Stomach (tissue), 9 donors: Measurements from ENCODE around the gene CD84. TPM values are rescaled to one million over a fixed set of nuclear protein-coding genes. Genes with fewer than 3 reads are reported as not detected.

ENCODE experiments used
- DNase-seq, 2 donors: peaks; one replicate each; pipeline versions ENCODE4 v3.0.0 to v3.0.0-alpha.2; 2013 to 2019
- H3K27ac ChIP-seq, 5 donors: fragments of 200-600 bp in 4 of 5; sonication (generic) in 4 of 5; one replicate each; pipeline ENCODE4 v1.5.1; 2013 to 2019; ENCODE audit warnings: mild to moderate bottlenecking in 1 of 5, moderate library complexity in 1 of 5
- H3K27me3 ChIP-seq, 3 donors: fragments of 200-600 bp; sonication (generic); one replicate each; pipeline ENCODE4 v1.5.1; 2017 to 2019; ENCODE audit warnings: mixed run types in 1 of 3
- H3K36me3 ChIP-seq, 4 donors: fragments of 200-600 bp; sonication (generic); 1 replicate in 3 of 4; 2 replicates in 1 of 4; pipeline ENCODE4 v1.5.1; 2016 to 2019
- H3K4me1 ChIP-seq, 4 donors: fragments of 200-600 bp; sonication (generic); one replicate each; pipeline ENCODE4 v1.5.1; 2016 to 2019
- H3K4me3 ChIP-seq, 4 donors: fragments of 200-600 bp; sonication (generic) in 3 of 4; one replicate each; pipeline ENCODE4 v1.5.1; 2016 to 2019; ENCODE audit warnings: mild to moderate bottlenecking in 1 of 4
- H3K9me3 ChIP-seq, 4 donors: fragments of 200-600 bp; sonication (generic); one replicate each; pipeline ENCODE4 v1.5.1; 2016 to 2019
- CTCF ChIP-seq, 7 experiments: fragments of 450-650 bp in 4 of 7; fragments of 200-600 bp in 3 of 7; sonication (generic) in 3 of 7; IDR thresholded peaks; one replicate each; pipeline ENCODE4 v1.5.1; 2016 to 2019; ENCODE audit warnings: antibody characterized with exemption in 7 of 7, control low read depth in 2 of 7, mild to moderate bottlenecking in 1 of 7
- EP300 ChIP-seq: sonication (generic); formaldehyde crosslinking; IDR thresholded peaks from one replicate; pipeline ENCODE4 v1.6.1; 2017; ENCODE audit warnings: antibody characterized with exemption
- POLR2A ChIP-seq, 4 donors: fragments of 450-650 bp; IDR thresholded peaks; one replicate each; pipeline ENCODE4 v1.6.1; 2016; ENCODE audit warnings: antibody characterized with exemption in 4 of 4, control low read depth in 2 of 4, mild to moderate bottlenecking in 1 of 4, moderate library complexity in 1 of 4
- POLR2AphosphoS5 ChIP-seq, 3 donors: sonication (generic); formaldehyde crosslinking; IDR thresholded peaks; one replicate each; pipeline ENCODE4 v1.6.1; 2016; ENCODE audit warnings: antibody characterized with exemption in 3 of 3
- WGBS, 5 donors: extraction: QIAGEN DNeasy Blood & Tissue Kit in 3 of 5; methylation state at CpG; one replicate each; pipeline versions ENCODE4 v1.1.5 to v1.1.7; 2013 to 2018; 5-methylcytosine and 5-hydroxymethylcytosine counted together
- intact Hi-C: fragments of 100-400 bp; cut with DNase I; formaldehyde crosslinking; loops from one replicate; pipeline ENCODE4 v1.15.1; 2023; ENCODE audit warnings: low total_unique reads
- polyA plus RNA-seq, 3 donors: library from polyadenylated mRNA; stranded (reverse); fragments of 200-250 nt; gene quantifications; one replicate each; pipeline ENCODE4 v1.2.3, GENCODE V29; 2013
- total RNA-seq, 5 donors: library from RNA; depleted of rRNA; stranded (reverse); fragments of >200 nt; gene quantifications; one replicate each; pipeline versions ENCODE4 v1.1.0 to v1.2.3, GENCODE V29; 2014 to 2016
- donor health status: healthy with polysubstance abuse.
- donor health status: Bipolar disorder and iron deficiency.
- donor health status: healthy.

CD84 gene
- total and polyA plus RNA-seq, 8 donors, result 0.23 to 7.6 (median 1.7) TPM

GRCh38 chr1:160619742-160620277, 40.5 kb upstream of the CD84 start:
- Histone ChIP-seq H3K4me3 (no peak overlapping the region), H3K4me1 (no peaks in the 10 kb centered on the region), H3K9me3 (no peaks in the 10 kb centered on the region), H3K27me3 (no peaks in the 10 kb centered on the region), H3K27ac (no peak overlapping the region), H3K36me3 (no peaks in the 10 kb centered on the region)
- DNase-seq, result no peak
- intact Hi-C loops, result no loop called here
- TF ChIP-seq CTCF (IDR thresholded peaks at IDR 0.05), result no peak
- no peak for TF ChIP-seq EP300
- no peak for TF ChIP-seq POLR2A (IDR thresholded peaks at IDR 0.05)
- TF ChIP-seq POLR2AphosphoS5 (IDR thresholded peaks at IDR 0.05), result no peak
- WGBS, 5 donors, result 78 to 87% (median 86%) methylated on average over 4 of the region's 4 CpGs

- Histone ChIP-seq H3K27ac (no peak overlapping the region), H3K27me3 (no peaks in the 10 kb centered on the region), H3K4me3 (no peak overlapping the region), H3K9me3 (no peaks in the 10 kb centered on the region), H3K4me1 (no peaks in the 10 kb centered on the region), H3K36me3 (no peaks in the 10 kb centered on the region)
- no peak for DNase-seq
- TF ChIP-seq CTCF (IDR thresholded peaks at IDR 0.05) (peak in 3 of 7 experiments; percentile 12 to 42 (median 30)), POLR2A (IDR thresholded peaks at IDR 0.05) (no peak), POLR2AphosphoS5 (IDR thresholded peaks at IDR 0.05) (no peak), EP300 (no peak)
- 89 to 92% (median 91%) methylated on average over 3 of the region's 3 CpGs for WGBS, 5 donors
- intact Hi-C loops, result no loop called here
Measured at GRCh38 chr1:160618763-160619274, 39.5 kb upstream of the CD84 start.

GRCh38 chr1:160618327-160618726, 39.0 kb upstream of the CD84 start:
- 54 to 84% (median 75%) methylated on average over 1 of the region's 1 CpG for WGBS, 5 donors
- no peaks in the 10 kb centered on the region for H3K9me3 ChIP-seq
- H3K36me3 ChIP-seq, result no peaks in the 10 kb centered on the region
- intact Hi-C loops, result no loop called here
- no peaks in the 10 kb centered on the region for H3K27me3 ChIP-seq
- H3K27ac ChIP-seq, result no peak overlapping the region
- no peaks in the 10 kb centered on the region for H3K4me1 ChIP-seq
- H3K4me3 ChIP-seq, result no peak overlapping the region
- no peak for DNase-seq
- no peak for TF ChIP-seq CTCF (IDR thresholded peaks at IDR 0.05)
- TF ChIP-seq POLR2AphosphoS5 (IDR thresholded peaks at IDR 0.05), result no peak

- Histone ChIP-seq H3K36me3 (no peaks in the 10 kb centered on the region), H3K27ac (no peak overlapping the region), H3K9me3 (no peaks in the 10 kb centered on the region), H3K27me3 (peaks cover 0 to 8% (median 0%) of the 10 kb centered on the region in 3 donors), H3K4me3 (no peak overlapping the region), H3K4me1 (no peaks in the 10 kb centered on the region)
- TF ChIP-seq POLR2A (IDR thresholded peaks at IDR 0.05), result no peak
- TF ChIP-seq POLR2AphosphoS5 (IDR thresholded peaks at IDR 0.05), result no peak
- TF ChIP-seq EP300, result no peak
- no peak for TF ChIP-seq CTCF (IDR thresholded peaks at IDR 0.05)
- 66 to 87% (median 85%) methylated on average over 2 of the region's 2 CpGs for WGBS, 5 donors
- no peak for DNase-seq
- intact Hi-C loops, result no loop called here
Measured at GRCh38 chr1:160615660-160616059, 36.4 kb upstream of the CD84 start.
